Natural killer cell (primary cell): ENCODE data around the gene FOXRED1. TPM values are rescaled to one million over a fixed set of nuclear protein-coding genes. Genes with fewer than 3 reads are reported as not detected.

Experiments used
- ATAC-seq, 3 donors: fragments of 150-1000 bp in 2 of 3; fragments of 200-7000 bp in 1 of 3; cut with Tn5 transposase; 1 replicate in 1 of 3; 2 replicates in 2 of 3; pipeline ENCODE4 v1.10.0; 2021; ENCODE audit warnings: mild to moderate bottlenecking in 2 of 3, moderate library complexity in 2 of 3
- DNase-seq, 2 donors: peaks; one replicate each; pipeline versions ENCODE4 v3.0.0 to v3.0.0-alpha.2; 2013 to 2021; ENCODE audit warnings: mixed read lengths in 1 of 2
- H3K27ac ChIP-seq: one replicate; pipeline ENCODE4 v1.5.1; 2013; ENCODE audit warnings: mild to moderate bottlenecking, low read length
- H3K27me3 ChIP-seq: one replicate; pipeline ENCODE4 v1.6.1; 2013; ENCODE audit warnings: low read length; ENCODE audit not compliant: control insufficient read depth, insufficient read depth
- H3K36me3 ChIP-seq: one replicate; pipeline ENCODE4 v1.6.1; 2013; ENCODE audit warnings: low read length; ENCODE audit not compliant: control insufficient read depth, insufficient read depth
- H3K4me1 ChIP-seq: one replicate; pipeline ENCODE4 v1.6.1; 2013; ENCODE audit warnings: low read length; ENCODE audit not compliant: control insufficient read depth, insufficient read depth
- H3K4me3 ChIP-seq: one replicate; pipeline ENCODE4 v1.5.1; 2013; ENCODE audit warnings: low read length
- H3K9me3 ChIP-seq: one replicate; pipeline ENCODE4 v1.6.1; 2013; ENCODE audit warnings: low read length; ENCODE audit not compliant: control insufficient read depth, insufficient read depth
- H3K27ac Mint-ChIP-seq, 2 donors: one replicate each; pipeline ENCODE4 v1.8.0; 2022; ENCODE audit warnings: mild to moderate bottlenecking in 2 of 2, mixed read lengths in 2 of 2, moderate library complexity in 1 of 2
- H3K27me3 Mint-ChIP-seq, 2 donors: one replicate each; pipeline ENCODE4 v1.8.0; 2022; ENCODE audit warnings: low read depth in 2 of 2, mixed read lengths in 2 of 2
- H3K36me3 Mint-ChIP-seq: one replicate; pipeline ENCODE4 v1.8.0; 2022; ENCODE audit warnings: mixed read lengths
- H3K4me1 Mint-ChIP-seq, 2 donors: one replicate each; pipeline ENCODE4 v1.8.0; 2022; ENCODE audit warnings: mixed read lengths in 2 of 2
- H3K4me3 Mint-ChIP-seq: one replicate; pipeline ENCODE4 v1.8.0; 2022; ENCODE audit warnings: mild to moderate bottlenecking, moderate library complexity, mixed read lengths
- H3K9me3 Mint-ChIP-seq, 2 donors: one replicate each; pipeline ENCODE4 v1.8.0; 2022; ENCODE audit warnings: mixed read lengths in 2 of 2
- CTCF ChIP-seq: fragments of 200-600 bp; IDR thresholded peaks from one replicate; pipeline ENCODE4 v1.8.0; 2022; ENCODE audit warnings: antibody characterized with exemption
- WGBS: methylation state at CpG from one replicate; pipeline ENCODE4 v1.1.7; 2013; ENCODE audit warnings: missing lambda C conversion rate; ENCODE audit not compliant: insufficient coverage; 5-methylcytosine and 5-hydroxymethylcytosine counted together
- intact Hi-C: fragments of 100-400 bp; cut with micrococcal nuclease; formaldehyde crosslinking; loops from one replicate; pipeline ENCODE4 v1.14.2; 2022
- total RNA-seq, 4 donors: library from RNA; stranded (reverse); fragments of 120-200 nt in 1 of 4; gene quantifications; one replicate each; pipeline versions ENCODE4 v1.2.3 to v1.2.4, GENCODE V29; 2013 to 2022

Gene FOXRED1
- total RNA-seq, 3 donors from 2014 or later (not counting 1 experiment from before 2014, with no cell fraction given) = 31.1 to 37.9 (median 31.3) TPM

GRCh38 chr11:126257144-126257543, 11.8 kb upstream of the FOXRED1 start:
- H3K27ac ChIP-seq = no peak overlapping the region
- WGBS = no CpG with 5 or more reads among the region's 2 CpGs
- no peak overlapping the region for H3K4me3 Mint-ChIP-seq
- peak overlapping the region; percentile 14 to 42 for H3K27ac Mint-ChIP-seq
- no peaks in the 10 kb centered on the region for H3K9me3 Mint-ChIP-seq
- no peak for TF ChIP-seq CTCF
- no peaks in the 10 kb centered on the region for H3K27me3 ChIP-seq
- H3K27me3 Mint-ChIP-seq = no peaks in the 10 kb centered on the region
- intact Hi-C loops = no loop called here
- ATAC-seq (no peak), DNase-seq (no peak)
- H3K4me3 ChIP-seq = no peak overlapping the region
- H3K36me3 Mint-ChIP-seq = no peaks in the 10 kb centered on the region
- H3K4me1 ChIP-seq = no peaks in the 10 kb centered on the region
- no peaks in the 10 kb centered on the region for H3K9me3 ChIP-seq
- H3K36me3 ChIP-seq = peaks cover 12% of the 10 kb centered on the region
- H3K4me1 Mint-ChIP-seq = no peaks in the 10 kb centered on the region

- no peaks in the 10 kb centered on the region for H3K36me3 Mint-ChIP-seq
- no peaks in the 10 kb centered on the region for H3K9me3 Mint-ChIP-seq
- H3K4me3 Mint-ChIP-seq = no peak overlapping the region
- TF ChIP-seq CTCF = no peak
- H3K4me1 Mint-ChIP-seq = peaks cover 0 to 2% of the 10 kb centered on the region in 2 donors
- no peaks in the 10 kb centered on the region for H3K27me3 Mint-ChIP-seq
- no peaks in the 10 kb centered on the region for H3K9me3 ChIP-seq
- ATAC-seq (no peak), DNase-seq (no peak)
- H3K27me3 ChIP-seq = no peaks in the 10 kb centered on the region
- H3K4me1 ChIP-seq = no peaks in the 10 kb centered on the region
- peaks cover 16% of the 10 kb centered on the region for H3K36me3 ChIP-seq
- H3K4me3 ChIP-seq = no peak overlapping the region
- no peak overlapping the region for H3K27ac ChIP-seq
- H3K27ac Mint-ChIP-seq = peak overlapping the region in 1 of 2 donors; percentile 14
- 100% methylated on average over 1 of the region's 2 CpGs for WGBS
- intact Hi-C loops = no loop called here
These were observed 11.2 kb upstream of the FOXRED1 start for GRCh38 chr11:126257764-126258163.

- no peak overlapping the region for H3K4me3 Mint-ChIP-seq
- 100% methylated on average over 6 of the region's 6 CpGs for WGBS
- Histone ChIP-seq H3K27ac (no peak overlapping the region), H3K36me3 (peaks cover 61% of the 10 kb centered on the region), H3K27me3 (no peaks in the 10 kb centered on the region), H3K9me3 (no peaks in the 10 kb centered on the region), H3K4me1 (no peaks in the 10 kb centered on the region), H3K4me3 (no peak overlapping the region)
- no peak for DNase-seq
- intact Hi-C loops = no loop called here
- peaks cover 13 to 22% of the 10 kb centered on the region in 2 donors for H3K4me1 Mint-ChIP-seq
- no peak overlapping the region for H3K27ac Mint-ChIP-seq
- H3K36me3 Mint-ChIP-seq = peaks cover 26% of the 10 kb centered on the region
- no peaks in the 10 kb centered on the region for H3K9me3 Mint-ChIP-seq
- no peak for ATAC-seq
- no peak for TF ChIP-seq CTCF
- no peaks in the 10 kb centered on the region for H3K27me3 Mint-ChIP-seq
These were observed 6.7 kb upstream of the FOXRED1 start for GRCh38 chr11:126262216-126262615.

GRCh38 chr11:126263489-126263888, 5.5 kb upstream of the FOXRED1 start:
- ATAC-seq (no peak), DNase-seq (no peak)
- H3K4me1 ChIP-seq = peaks cover 9% of the 10 kb centered on the region
- no peak overlapping the region for H3K27ac ChIP-seq
- Mint-ChIP-seq H3K4me1 (peaks cover 24 to 34% of the 10 kb centered on the region in 2 donors), H3K4me3 (no peak overlapping the region), H3K36me3 (peaks cover 26% of the 10 kb centered on the region), H3K27me3 (no peaks in the 10 kb centered on the region), H3K9me3 (no peaks in the 10 kb centered on the region), H3K27ac (peak overlapping the region in 1 of 2 donors; percentile 48)
- H3K9me3 ChIP-seq = no peaks in the 10 kb centered on the region
- no peak for TF ChIP-seq CTCF
- H3K27me3 ChIP-seq = no peaks in the 10 kb centered on the region
- no peak overlapping the region for H3K4me3 ChIP-seq
- peaks cover 55% of the 10 kb centered on the region for H3K36me3 ChIP-seq
- 92% methylated on average over 4 of the region's 6 CpGs for WGBS
- intact Hi-C loops = no loop called here
